HG03571 (cell line): ENCODE results near the gene TEX264.
A peak's percentile ranks its signal among the peaks of the same experiment; 100 is the strongest.

Experiments used
- ATAC-seq: cut with Tn5 transposase; IDR thresholded peaks from one replicate; pipeline ENCODE4 v1.9.1; 2021; ENCODE audit not compliant: unreplicated experiment

TEX264 gene

GRCh38 chr3:51673802-51674654 is 3.0 kb downstream of the TEX264 start:
- no peak for ATAC-seq

DNA sequence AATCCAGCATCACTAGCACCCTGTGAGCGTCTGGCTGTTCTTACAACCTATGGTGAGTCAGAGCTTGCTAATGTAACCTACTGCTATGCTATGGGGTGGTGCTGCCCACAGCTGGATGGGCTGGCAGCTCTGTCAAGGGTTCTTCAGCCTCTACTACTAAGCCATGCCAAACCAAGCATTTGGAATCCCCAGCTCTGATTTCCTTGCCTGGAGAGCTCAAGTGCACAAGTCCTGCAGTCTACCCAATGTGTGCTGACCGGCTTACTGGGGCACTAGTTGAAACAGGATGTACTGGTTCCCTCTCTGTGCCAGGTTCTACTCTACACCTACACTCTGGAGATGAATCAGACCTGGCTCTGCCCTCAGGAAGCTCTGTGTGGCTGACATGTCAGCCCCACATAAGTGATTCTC is 4.2 kb downstream of the TEX264 start:
- no peak for ATAC-seq

DNA sequence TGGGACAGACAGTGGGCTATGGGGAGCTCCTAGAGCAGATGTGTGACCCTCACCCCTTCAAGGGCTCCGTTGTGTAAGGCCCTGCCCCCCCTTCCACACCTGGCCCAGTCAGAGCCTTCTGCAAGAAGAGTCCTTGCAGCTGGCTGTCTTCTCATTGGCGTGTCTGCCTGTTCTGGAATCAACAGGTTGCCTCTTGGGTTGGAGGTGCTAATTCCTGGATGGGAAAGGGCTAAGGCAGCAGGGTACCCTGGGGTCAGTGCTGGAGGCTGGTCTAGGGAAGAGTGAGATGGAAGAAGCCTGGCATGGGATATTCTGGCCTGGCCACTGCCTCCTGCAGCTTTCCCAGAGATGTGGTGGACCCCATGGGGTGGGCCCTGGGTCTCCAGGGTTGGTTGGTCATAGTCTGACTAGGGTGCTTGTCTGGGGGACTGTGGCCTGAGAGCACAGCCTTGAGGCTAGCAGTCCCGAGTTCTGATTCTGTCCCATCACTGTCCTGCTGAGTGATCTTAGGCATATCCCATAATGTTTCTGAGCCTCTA is 5.1 kb downstream of the TEX264 start:
- ATAC-seq: no peak

DNA sequence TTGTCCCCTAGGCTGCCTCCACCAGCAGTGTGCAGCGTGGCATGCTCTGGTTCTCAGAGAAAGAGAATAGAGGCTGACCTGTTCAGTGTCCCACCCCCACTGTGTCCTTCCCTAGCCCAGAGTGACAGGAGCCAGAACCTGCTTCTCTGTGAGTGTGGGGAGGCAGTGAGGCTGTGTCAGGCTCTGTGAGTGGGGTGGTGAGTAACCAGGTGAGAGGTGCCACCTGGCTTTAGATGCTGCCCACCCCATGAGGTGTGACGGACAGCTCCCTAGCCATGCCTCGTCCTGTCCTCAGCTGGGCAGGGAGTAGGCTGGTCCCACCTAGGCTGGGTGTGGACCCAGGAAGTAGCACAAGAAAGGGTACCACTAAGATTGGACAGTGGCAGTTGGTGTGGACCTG is 6.3 kb downstream of the TEX264 start:
- ATAC-seq: no peak

- no peak for ATAC-seq
Measured at GRCh38 chr3:51678186-51678585, 7.1 kb downstream of the TEX264 start.

GRCh38 chr3:51678641-51679040 is 7.6 kb downstream of the TEX264 start:
- ATAC-seq: no peak

GRCh38 chr3:51679318-51679717 is 8.3 kb downstream of the TEX264 start:
- no peak for ATAC-seq

GRCh38 chr3:51679777-51680176 is 8.7 kb downstream of the TEX264 start:
- ATAC-seq: no peak

DNA sequence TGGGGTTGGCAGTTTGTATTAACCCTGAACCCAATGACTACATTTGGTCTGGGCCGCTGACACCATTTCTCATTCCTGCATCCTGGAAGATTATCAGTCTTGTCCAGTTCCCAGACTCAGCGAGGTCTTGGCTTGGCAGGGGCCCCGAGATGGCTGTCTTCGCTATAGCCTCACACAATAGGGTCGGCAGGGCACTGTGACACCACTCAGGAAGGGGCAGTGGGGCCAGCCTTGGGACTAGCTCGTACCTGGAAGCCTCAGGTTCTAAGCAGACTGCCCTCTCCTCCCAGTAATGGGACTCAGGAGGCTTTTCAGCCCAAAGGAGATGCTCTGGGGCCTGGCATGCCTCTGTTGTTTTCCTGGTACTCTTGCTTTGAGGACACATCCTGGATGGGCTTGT is 9.1 kb downstream of the TEX264 start:
- no peak for ATAC-seq

- no peak for ATAC-seq
Measured at GRCh38 chr3:51680663-51681230, 9.7 kb downstream of the TEX264 start.

GRCh38 chr3:51681453-51681852 is 10.4 kb downstream of the TEX264 start:
- ATAC-seq: no peak

DNA sequence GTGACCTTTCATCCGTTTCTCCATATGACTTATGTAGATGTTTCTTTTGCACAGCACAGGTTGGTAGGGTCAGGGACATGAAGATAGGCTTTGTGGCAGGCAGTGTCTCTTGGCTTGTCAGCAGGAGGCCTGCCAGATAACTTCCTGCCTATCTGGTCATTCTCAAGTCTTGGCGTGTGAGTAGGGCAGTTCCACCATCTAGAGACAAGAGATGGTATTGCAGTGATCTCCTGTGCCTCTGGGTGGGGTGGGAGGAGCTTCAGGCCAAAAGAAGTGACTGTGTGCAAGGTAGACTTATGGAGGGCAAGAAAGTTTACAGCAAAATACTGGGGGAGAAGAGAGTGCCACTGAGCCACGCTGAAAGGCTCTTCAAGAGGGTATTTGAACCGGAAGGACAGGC is 11.0 kb downstream of the TEX264 start:
- ATAC-seq: peak; percentile 69

DNA sequence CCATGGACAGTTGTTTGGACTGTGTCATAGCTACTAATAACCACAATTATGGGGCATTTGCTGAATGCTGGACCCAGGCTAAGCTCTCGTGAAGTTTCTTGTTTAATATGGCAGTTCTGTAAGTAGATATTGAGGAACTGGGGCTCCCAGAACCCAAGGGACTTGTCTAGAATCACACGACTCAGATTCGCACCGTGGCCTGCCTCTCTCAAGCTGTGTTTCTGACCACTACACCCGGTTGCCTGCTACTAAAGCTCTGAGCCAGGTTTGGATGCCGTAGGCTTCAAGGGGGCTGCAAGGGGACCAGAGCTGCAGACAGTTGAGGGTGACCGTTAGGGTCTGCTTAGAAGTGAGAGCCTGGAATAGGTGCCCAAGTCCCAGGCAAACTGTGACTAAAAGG is 11.5 kb downstream of the TEX264 start:
- no peak for ATAC-seq

GRCh38 chr3:51683566-51683965 is 12.5 kb downstream of the TEX264 start:
- no peak for ATAC-seq

GRCh38 chr3:51684971-51685751 is 14.1 kb downstream of the TEX264 start:
- ATAC-seq: no peak

DNA sequence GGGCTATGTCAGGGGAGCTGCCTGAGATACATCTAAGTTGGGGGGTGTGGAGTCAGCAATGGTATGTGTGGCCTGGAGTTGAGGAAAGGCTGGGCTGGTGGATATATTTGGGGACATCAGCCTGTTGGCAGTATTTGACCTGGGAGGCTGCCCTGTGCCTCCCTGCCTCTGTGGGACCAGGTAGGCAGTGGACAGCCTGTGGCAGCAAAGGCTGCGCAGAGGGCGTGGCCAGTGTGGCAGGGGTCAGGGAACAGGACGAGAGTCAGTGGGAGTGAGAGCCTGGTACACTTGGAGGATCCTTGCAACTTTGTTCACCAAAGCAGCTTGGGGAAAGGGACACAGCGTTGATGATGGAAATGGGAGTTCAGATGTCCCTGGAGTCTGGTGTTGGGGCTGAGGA is 15.0 kb downstream of the TEX264 start:
- no peak for ATAC-seq

DNA sequence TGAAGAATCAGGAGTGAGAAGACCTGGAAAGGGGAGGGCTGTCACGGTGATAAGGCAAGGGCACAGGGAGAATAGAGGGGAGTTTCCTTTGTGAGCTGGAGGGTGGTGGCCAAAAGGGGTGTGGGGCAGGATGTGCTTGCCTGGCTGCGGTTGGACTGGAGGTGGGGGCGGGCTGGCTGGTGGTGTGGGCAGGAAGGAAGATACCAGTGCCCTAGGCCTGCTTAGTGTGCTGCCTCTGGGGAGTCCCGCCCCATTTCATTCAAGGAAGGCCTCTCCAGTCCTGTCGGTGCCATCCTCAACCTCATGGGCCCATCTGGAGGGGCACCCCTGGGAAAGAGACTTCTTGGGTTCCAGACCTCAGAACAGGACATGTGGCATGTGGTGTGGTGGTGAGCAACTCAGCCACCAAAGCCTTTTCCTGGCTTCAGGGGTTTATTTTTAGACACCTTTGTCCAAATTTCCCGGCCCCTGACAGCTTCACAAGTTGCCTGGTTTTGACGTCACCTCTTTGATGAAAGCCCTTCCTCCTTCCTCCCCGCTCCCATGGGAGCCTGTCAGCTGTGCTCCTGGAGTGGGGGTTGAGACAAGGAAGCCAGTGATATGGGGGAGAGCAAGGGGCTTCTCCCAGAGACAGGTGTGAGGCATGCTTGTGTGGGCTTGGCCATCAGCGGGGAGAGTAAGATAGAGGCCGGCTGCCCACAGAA is 15.6 kb downstream of the TEX264 start:
- peak; percentile 55 for ATAC-seq

DNA sequence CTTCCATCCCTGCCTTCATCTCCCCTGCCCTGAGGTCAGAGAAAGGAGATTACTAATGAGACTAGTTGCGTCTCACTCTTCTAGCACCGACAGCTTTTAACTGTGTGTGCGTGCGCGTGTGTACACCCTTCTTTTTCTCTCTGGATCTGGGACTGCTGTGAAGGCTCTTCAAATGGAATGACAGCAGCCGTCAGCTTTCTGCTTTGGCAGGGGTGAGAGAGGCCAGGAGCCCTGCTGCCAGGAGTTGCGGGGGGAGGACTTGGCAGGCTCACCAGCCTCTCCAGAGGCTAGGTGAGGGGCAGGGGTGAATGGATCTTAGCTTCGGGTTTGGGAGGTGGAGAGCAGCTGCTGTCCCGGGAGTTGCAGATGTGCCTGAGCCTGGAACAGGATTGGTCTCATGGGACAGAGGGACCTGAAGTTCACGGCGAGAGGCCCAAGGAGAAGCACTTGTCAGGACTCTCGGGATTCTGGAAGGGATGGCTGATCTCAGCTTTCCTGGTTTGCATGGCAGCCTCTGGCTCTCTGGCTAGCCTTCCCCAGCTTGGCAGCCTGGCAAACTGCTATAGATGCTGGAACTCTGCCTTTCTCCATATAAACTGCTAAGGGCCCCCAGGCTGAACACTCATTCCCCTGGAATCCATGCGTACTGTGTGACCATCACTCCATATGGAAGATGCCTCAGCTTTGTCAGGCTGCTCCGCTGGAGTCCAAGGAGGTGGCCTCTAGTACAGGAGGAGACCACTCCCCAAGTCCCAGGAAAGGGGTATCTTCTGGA is 16.6 kb downstream of the TEX264 start:
- no peak for ATAC-seq

- ATAC-seq: no peak
Measured at GRCh38 chr3:51688206-51688600, 17.2 kb downstream of the TEX264 start.

DNA sequence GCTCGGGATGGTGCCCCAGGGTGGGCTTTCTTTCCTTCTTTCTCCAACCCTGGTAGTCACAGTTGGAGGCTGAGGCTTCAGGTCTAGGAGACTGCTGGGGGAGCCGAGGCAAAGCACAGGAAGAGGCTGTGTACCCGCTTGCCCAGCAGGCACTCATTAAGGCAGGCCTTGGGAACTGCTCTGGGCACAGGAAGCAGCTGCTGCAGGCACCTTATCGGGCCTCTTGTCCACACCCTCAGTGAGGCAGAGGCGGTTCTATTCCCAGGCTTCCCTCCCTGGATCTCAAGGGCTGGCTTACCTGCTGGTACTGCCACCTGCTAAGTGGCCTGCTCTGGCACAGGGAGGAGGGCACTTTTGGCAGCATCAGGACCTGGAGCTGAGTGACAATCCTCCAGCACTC is 20.0 kb downstream of the TEX264 start:
- ATAC-seq: no peak
